ENCODE results near the gene LPO. TPM values are rescaled to one million over a fixed set of nuclear protein-coding genes. Genes with fewer than 3 reads are reported as not detected.

The LPO gene
- total RNA-seq, 2 donors from 2014 or later: not detected

DNA sequence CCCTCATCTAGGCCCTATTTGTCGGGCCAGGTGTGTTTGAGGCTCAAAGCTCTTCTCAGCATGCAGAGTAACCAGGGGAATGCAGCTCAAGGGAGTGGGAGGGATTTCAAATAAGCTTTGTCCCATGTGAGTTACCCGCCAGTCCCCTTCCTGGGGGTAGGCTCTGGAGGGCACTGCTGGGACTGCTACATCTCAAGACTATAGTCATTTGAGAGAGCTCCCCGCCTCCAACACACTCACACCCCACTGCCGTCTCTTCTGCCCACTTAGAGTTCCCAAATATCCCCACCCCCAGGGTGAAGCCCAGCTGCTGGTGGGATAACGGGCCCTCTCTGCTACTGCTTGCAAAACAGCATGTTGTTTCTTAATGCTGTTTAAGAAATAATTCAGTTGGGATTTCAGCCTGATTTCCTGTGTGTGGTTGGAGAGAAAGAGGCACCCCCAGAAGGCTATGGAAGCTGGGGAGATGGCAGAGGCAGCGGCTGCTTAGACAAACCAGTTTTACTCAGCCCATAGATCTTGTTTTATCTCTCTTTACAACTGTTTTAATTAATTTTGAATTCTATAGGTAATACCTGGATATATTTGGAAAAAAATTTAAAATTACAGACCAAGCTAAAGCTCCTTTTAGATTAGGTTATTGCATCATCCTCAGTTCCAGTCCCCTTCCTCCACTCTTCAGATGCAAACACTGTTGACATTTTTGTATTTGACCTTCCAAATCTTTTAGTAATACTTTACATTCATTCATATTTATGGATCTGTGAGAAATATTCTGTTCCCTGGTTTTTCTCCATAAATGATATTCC, 46.4 kb downstream of the LPO start:
- intact Hi-C loops (cut with DNase I): no loop called here
- H3K4me3 ChIP-seq: no peak overlapping the region
- WGBS: 61% methylated on average over 6 of the region's 6 CpGs
- no peaks in the 10 kb centered on the region for H3K4me1 ChIP-seq (replicated peaks)
- no peak overlapping the region for H3K27ac ChIP-seq
- no peaks in the 10 kb centered on the region for H3K9me3 ChIP-seq
- no peaks in the 10 kb centered on the region for H3K27me3 ChIP-seq (replicated peaks; ENCODE audit: insufficient read depth)
- DNase-seq (ENCODE audit: low spot score): no peak
- TF ChIP-seq CTCF (IDR thresholded peaks at IDR 0.05): no peak
- no peak for TF ChIP-seq POLR2AphosphoS5 (IDR thresholded peaks at IDR 0.05)
- TF ChIP-seq POLR2A (IDR thresholded peaks at IDR 0.05): no peak
- H3K36me3 ChIP-seq: no peaks in the 10 kb centered on the region

GRCh38 chr17:58285422-58285810, 47.0 kb downstream of the LPO start:
- TF ChIP-seq POLR2A (IDR thresholded peaks at IDR 0.05): no peak
- TF ChIP-seq CTCF (IDR thresholded peaks at IDR 0.05): no peak
- no peak for TF ChIP-seq POLR2AphosphoS5 (IDR thresholded peaks at IDR 0.05)
- H3K9me3 ChIP-seq: no peaks in the 10 kb centered on the region
- no peaks in the 10 kb centered on the region for H3K36me3 ChIP-seq
- no peak overlapping the region for H3K4me3 ChIP-seq
- intact Hi-C loops (cut with DNase I): no loop called here
- no peaks in the 10 kb centered on the region for H3K27me3 ChIP-seq (replicated peaks; ENCODE audit: insufficient read depth)
- no peak for DNase-seq (ENCODE audit: low spot score)
- H3K4me1 ChIP-seq (replicated peaks): no peaks in the 10 kb centered on the region
- no peak overlapping the region for H3K27ac ChIP-seq
- WGBS: 95% methylated on average over 3 of the region's 3 CpGs

- TF ChIP-seq POLR2AphosphoS5 (IDR thresholded peaks at IDR 0.05): no peak
- 21% methylated on average over 2 of the region's 2 CpGs for WGBS
- DNase-seq (ENCODE audit: low spot score): no peak
These were observed 51.5 kb downstream of the LPO start for GRCh38 chr17:58289869-58290268.

GRCh38 chr17:58291246-58291645, 52.9 kb downstream of the LPO start:
- DNase-seq (ENCODE audit: low spot score): no peak
- Histone ChIP-seq H3K27me3 (replicated peaks; ENCODE audit: insufficient read depth) (no peaks in the 10 kb centered on the region), H3K4me1 (replicated peaks) (no peaks in the 10 kb centered on the region), H3K27ac (no peak overlapping the region), H3K36me3 (no peaks in the 10 kb centered on the region), H3K4me3 (no peak overlapping the region), H3K9me3 (no peaks in the 10 kb centered on the region)
- TF ChIP-seq POLR2AphosphoS5 (IDR thresholded peaks at IDR 0.05) (no peak), POLR2A (IDR thresholded peaks at IDR 0.05) (no peak), CTCF (IDR thresholded peaks at IDR 0.05) (no peak)
- 82% methylated on average over 5 of the region's 5 CpGs for WGBS
- intact Hi-C loops (cut with DNase I): no loop called here

More at GRCh38 chr17:58289869-58290268, 51.5 kb downstream of the LPO start:
- Histone ChIP-seq H3K9me3 (no peaks in the 10 kb centered on the region), H3K27me3 (replicated peaks; ENCODE audit: insufficient read depth) (no peaks in the 10 kb centered on the region), H3K4me1 (replicated peaks) (no peaks in the 10 kb centered on the region), H3K4me3 (no peak overlapping the region), H3K27ac (no peak overlapping the region), H3K36me3 (no peaks in the 10 kb centered on the region)
- intact Hi-C loops (cut with DNase I): no loop called here

DNA sequence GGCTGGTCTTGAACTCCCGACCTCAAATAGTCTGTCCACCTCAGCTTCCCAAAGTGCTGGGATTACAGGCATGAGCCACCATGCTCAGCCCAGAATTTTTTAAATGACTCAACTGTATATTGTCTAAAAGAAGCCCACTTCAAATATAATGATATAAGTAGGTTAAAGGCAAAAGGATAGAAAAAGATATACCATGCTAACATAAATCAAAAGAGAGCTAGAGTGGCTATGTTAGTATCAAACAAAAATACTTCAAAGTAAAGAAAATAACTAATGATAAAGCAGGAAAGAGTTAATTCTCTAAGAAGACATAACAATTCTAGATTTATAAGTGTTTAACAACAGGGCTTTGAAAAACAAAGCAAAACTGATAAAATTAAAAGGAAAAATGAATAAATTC, 55.6 kb downstream of the LPO start:
- DNase-seq (ENCODE audit: low spot score): no peak
- no peak for TF ChIP-seq CTCF (IDR thresholded peaks at IDR 0.05)
- TF ChIP-seq POLR2A (IDR thresholded peaks at IDR 0.05): no peak
- no peak for TF ChIP-seq POLR2AphosphoS5 (IDR thresholded peaks at IDR 0.05)
- H3K27me3 ChIP-seq (replicated peaks; ENCODE audit: insufficient read depth): no peaks in the 10 kb centered on the region
- no peaks in the 10 kb centered on the region for H3K9me3 ChIP-seq
- H3K4me1 ChIP-seq (replicated peaks): no peaks in the 10 kb centered on the region
- 93% methylated on average over 1 of the region's 1 CpG for WGBS
- no peaks in the 10 kb centered on the region for H3K36me3 ChIP-seq
- no peak overlapping the region for H3K4me3 ChIP-seq
- H3K27ac ChIP-seq: no peak overlapping the region
- intact Hi-C loops (cut with DNase I): no loop called here
